Measurements from ENCODE around the gene MAN2B2.

Gene MAN2B2

DNA sequence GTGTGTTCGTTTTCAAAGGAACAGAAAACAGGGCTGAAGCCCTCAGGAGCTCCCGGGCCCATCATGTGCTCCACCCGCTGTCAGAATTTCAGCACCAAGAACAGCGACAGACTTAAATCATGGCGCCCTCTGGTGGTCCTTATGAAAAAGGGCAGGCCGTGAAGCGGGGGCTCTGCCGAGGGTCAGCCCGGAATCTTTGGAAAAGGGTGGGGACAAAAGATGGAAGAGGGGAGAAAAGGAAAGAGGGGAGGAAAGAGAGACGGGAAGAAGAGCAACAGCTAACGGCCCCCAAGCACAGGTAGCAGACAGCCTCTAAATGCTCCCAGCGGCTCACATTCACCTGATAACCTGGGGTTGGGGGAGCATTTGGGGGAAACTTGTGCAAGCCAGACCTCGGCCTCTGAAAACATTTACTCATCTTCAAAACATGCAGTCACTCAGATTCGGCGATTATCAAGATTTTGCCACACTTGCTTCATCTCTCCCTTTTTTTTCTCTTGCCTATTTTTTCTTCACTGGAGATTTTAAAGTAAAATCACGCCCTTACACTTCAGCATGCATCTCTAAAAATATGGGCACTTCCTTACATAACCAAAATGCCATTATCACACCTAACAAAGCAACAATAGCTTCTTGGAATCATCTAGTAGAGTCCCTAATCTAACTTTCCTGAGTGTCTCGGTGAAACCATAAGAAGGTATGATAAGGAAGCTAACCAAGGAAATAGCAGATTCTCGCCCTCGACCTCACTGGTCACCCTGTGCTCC lies 28.1 kb upstream of the MAN2B2 start:
- Mint-ChIP-seq H3K9me3 (no peaks in the 10 kb centered on the region), H3K4me3 (no peak overlapping the region), H3K36me3 (ENCODE audit: low read depth) (no peaks in the 10 kb centered on the region), H3K27ac (no peak overlapping the region), H3K4me1 (no peaks in the 10 kb centered on the region), H3K27me3 (ENCODE audit: low read depth) (peaks cover 70% of the 10 kb centered on the region)
- TF ChIP-seq CTCF (IDR thresholded peaks at IDR 0.05; ENCODE audit: unreplicated experiment in 3 of 3), result peak; percentile 89 to 98 (median 97)

- no peak overlapping the region for H3K4me3 Mint-ChIP-seq
- TF ChIP-seq CTCF (IDR thresholded peaks at IDR 0.05; ENCODE audit: unreplicated experiment in 3 of 3), result peak in 1 of 3 experiments; percentile 18
Measured at GRCh38 chr4:6548201-6548881, 26.6 kb upstream of the MAN2B2 start.

GRCh38 chr4:6548882-6549230 lies 26.1 kb upstream of the MAN2B2 start:
- TF ChIP-seq CTCF (IDR thresholded peaks at IDR 0.05; ENCODE audit: unreplicated experiment in 3 of 3), result no peak
- Mint-ChIP-seq H3K36me3 (ENCODE audit: low read depth) (no peaks in the 10 kb centered on the region), H3K4me3 (no peak overlapping the region), H3K4me1 (no peaks in the 10 kb centered on the region), H3K9me3 (peaks cover 5% of the 10 kb centered on the region), H3K27ac (no peak overlapping the region), H3K27me3 (ENCODE audit: low read depth) (peaks cover 77% of the 10 kb centered on the region)

More at GRCh38 chr4:6548201-6548881, 26.6 kb upstream of the MAN2B2 start:
- H3K27me3 Mint-ChIP-seq (ENCODE audit: low read depth), result peaks cover 73% of the 10 kb centered on the region
- peaks cover 5% of the 10 kb centered on the region for H3K9me3 Mint-ChIP-seq
- H3K27ac Mint-ChIP-seq, result no peak overlapping the region
- H3K4me1 Mint-ChIP-seq, result no peaks in the 10 kb centered on the region
- no peaks in the 10 kb centered on the region for H3K36me3 Mint-ChIP-seq (ENCODE audit: low read depth)

- Mint-ChIP-seq H3K27me3 (ENCODE audit: low read depth) (peaks cover 83% of the 10 kb centered on the region), H3K27ac (no peak overlapping the region), H3K9me3 (peaks cover 5% of the 10 kb centered on the region), H3K4me1 (no peaks in the 10 kb centered on the region), H3K36me3 (ENCODE audit: low read depth) (no peaks in the 10 kb centered on the region), H3K4me3 (no peak overlapping the region)
- no peak for TF ChIP-seq CTCF (IDR thresholded peaks at IDR 0.05; ENCODE audit: unreplicated experiment in 3 of 3)
Measured at GRCh38 chr4:6549445-6549844, 25.5 kb upstream of the MAN2B2 start.

- Mint-ChIP-seq H3K27ac (no peak overlapping the region), H3K4me3 (no peak overlapping the region), H3K36me3 (ENCODE audit: low read depth) (no peaks in the 10 kb centered on the region), H3K9me3 (peaks cover 5% of the 10 kb centered on the region), H3K4me1 (no peaks in the 10 kb centered on the region), H3K27me3 (ENCODE audit: low read depth) (peaks cover 85% of the 10 kb centered on the region)
- no peak for TF ChIP-seq CTCF (IDR thresholded peaks at IDR 0.05; ENCODE audit: unreplicated experiment in 3 of 3)
Measured at GRCh38 chr4:6549890-6550620, 24.9 kb upstream of the MAN2B2 start.

Data from nephron (organoid).